ENCODE measurements around the gene EFCAB6.

Gene EFCAB6

DNA sequence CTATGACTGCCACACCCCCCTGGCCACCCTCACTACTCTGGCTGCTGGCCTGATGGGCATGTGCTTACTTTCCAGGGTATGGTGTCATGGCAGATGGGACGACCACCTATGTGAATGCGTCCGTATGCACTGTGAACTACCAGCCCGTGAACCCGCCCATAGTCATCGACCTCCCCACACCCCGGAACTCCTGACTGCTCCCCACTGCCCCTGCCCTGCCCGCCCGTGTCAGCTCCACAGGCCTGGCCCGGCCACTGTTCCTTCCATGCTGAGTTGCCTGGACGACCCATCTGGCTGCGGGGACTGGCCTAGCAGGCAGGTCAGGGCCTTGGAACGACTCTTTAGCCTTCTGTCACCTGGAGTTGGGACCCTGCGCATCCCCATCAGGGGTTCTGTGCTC lies 306.7 kb downstream of the EFCAB6 start:
- no peak for DNase-seq (ENCODE audit: low spot score)

DNA sequence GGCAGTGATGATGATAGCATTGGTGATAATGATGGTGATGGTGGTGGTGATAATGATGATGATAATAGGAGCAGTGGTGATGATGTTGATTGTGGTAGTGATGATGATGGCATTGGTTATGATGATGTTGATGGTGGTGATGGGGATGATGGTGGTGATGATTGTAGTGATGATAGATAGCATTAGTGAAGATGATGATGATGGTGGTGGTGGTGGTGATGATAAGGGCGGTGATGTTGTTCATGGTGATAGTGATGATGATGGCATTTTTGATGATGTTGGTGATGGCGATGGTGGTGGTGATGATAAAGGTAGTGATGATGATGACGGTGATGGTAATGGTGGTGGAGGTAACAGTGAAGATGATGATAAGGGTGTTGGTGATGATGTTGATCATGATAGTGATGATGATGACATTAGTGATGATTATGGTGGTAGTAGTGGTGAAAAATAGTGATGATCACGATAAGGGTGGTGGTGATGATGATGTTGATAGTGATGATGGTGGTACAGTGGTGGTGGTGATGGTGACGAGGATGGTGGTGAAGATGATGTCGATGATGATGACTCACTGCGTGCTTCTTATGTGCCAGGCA lies 307.3 kb downstream of the EFCAB6 start:
- DNase-seq (ENCODE audit: low spot score) = no peak

DNA sequence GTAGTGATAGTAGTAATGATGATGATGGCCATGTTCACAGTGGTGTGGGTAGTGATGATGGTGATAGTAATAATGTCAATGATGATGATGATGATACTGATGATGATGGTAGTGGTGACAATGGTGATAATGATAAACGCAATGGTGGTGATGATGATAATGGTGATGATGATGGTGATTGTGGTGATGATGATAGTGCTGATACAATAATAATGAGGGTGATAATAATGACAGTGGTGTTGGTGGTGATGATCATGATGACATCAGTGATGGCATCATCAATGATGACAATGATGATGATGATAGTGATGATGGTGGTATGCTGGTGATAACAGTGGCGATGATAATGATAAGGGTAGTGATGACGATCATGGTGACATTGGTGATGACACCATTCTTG lies 308.0 kb downstream of the EFCAB6 start:
- no peak for DNase-seq (ENCODE audit: low spot score)

DNA sequence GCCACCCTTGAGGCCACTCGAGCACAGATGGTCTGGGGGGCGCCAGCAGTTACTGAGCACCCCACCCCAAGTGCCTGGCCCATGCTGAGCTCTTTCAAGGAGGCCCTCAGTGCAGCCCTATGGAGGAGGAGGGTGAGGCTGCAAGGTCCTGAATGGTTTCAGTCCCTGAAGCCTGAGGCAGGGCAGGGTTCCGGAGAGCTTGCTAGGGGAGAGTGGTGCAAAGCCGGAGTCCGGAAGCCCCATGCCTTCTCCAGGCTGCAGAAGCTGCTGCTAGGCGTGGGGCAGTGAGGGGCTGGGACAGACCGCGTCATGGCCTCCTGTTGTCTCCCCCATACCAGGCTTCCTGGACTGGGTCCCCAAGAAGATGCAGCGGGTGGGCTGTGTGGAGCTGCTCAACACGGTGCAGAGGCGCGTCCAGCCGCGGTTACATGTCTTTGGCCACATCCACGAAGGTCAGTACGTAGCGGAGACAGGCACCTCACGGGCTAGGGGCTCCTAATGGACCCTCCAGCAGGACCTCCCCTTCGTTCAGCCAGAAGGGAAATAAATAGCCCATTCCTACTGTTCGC lies 309.7 kb downstream of the EFCAB6 start:
- DNase-seq (ENCODE audit: low spot score) = no peak

GRCh38 chr22:43501878-43502277 lies 310.2 kb downstream of the EFCAB6 start:
- no peak for DNase-seq (ENCODE audit: low spot score)

DNA sequence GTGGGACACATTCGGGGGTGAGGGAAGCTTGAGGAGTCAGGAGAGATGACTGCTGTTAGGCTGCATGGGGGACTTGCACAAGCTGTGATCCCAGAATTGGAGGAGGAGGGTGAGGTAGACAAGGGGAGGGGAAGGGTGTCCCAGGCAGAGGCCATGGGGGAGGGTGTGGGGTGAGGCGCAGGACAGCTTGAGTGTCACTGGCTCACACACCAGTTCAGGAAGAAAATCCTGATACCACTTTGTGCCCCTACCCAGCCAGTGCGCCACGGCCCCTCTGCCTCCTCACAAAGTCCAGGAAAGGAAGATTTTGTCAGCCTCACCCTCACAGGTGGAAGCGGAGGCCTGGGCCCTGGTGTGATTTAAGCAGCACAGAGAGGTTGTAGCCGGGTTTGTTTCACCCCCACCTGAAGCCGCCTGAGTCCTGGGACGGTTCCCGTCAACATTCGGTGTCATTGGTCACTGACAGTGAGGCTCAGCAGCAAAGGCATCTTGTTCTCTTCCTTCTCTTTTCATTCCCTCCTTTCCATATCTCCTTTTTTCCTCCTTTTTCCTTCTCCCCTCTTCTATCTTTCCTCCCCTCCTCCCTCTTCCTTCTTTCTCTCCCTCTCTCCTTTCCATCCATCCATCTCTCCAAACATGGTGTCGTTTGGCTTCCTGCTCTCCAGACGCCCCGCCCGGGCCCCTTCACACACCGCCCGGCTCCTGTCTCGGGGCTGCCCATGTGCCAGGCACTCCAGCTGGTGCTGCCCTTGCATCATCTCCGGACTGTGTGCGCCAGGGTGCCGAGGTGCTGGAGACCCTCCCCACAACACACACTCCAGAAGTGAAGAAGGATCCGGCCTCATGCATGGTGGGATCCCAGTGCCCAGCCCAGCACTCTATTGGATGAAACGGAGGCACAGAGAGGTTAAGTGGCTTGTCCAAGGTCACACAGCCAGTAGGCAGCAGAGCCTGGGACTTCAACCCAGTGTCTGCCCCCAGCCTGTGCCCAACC lies 311.0 kb downstream of the EFCAB6 start:
- no peak for DNase-seq (ENCODE audit: low spot score)

- no peak for DNase-seq (ENCODE audit: low spot score)
Measured at GRCh38 chr22:43498856-43499253, 313.2 kb downstream of the EFCAB6 start.

DNA sequence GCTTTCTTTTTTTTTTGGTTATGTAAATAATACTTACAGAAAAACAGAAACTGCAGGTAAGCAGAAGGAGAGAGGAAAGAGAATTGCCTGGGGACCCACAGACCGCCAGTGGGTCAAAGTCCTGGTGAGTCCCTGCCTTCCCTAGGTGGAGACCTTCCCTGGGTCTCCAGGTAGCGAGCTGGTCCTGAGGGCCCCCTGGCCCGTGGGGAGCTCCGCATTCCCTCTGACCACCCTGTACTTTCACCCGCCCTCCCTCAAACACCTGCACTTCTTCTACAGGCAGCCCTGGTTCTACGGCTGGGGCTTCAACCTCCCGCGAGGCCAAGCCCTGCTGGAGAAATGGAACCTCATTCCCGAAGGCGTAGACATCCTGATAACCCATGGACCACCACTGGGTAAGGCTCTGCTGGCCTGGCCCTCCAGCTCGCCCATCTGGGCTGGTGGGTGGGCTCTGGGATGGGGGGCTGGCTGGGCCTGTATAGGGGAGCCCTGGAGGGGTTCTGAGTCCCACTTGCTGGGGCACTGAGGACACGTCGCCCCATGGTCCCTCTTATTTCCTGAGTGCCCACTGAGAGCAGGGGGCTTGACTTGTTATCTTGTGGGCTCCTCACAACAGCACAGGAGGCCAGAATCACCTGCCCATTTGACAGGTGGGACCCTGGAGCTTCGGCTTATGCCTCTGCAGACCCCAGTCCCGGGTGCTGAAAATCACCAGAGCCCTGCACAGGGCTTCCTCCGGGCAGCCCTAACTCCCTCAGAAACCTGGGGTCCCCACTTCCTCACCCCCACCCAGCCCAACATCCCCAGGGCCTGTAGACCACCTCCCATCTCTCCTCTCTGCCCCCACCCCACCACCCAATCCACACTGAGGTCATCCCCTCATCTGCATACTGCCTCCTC lies 313.9 kb downstream of the EFCAB6 start:
- DNase-seq (ENCODE audit: low spot score) = no peak

- no peak for DNase-seq (ENCODE audit: low spot score)
Measured at GRCh38 chr22:43493297-43493696, 318.8 kb downstream of the EFCAB6 start.

GRCh38 chr22:43491737-43492136 lies 320.4 kb downstream of the EFCAB6 start:
- DNase-seq (ENCODE audit: low spot score) = no peak

DNA sequence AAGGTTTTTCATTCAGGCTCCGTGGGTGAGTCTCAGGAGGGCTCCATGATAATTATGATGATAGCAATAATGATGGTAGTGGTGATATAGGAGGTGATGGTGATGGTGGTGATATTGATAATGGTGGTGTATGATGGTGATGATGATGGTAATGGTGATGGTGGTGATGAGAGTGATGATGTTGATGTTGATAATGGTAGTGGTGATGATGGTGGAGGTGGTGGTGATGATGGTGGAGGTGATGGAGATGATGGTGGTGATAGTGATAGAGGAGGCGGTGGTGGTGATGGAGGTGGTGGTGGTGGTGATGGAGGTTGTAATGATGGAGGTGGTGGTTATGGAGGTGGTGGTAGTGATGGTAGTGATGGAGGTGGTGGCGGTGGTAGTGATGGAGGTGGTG lies 320.9 kb downstream of the EFCAB6 start:
- no peak for DNase-seq (ENCODE audit: low spot score)

DNA sequence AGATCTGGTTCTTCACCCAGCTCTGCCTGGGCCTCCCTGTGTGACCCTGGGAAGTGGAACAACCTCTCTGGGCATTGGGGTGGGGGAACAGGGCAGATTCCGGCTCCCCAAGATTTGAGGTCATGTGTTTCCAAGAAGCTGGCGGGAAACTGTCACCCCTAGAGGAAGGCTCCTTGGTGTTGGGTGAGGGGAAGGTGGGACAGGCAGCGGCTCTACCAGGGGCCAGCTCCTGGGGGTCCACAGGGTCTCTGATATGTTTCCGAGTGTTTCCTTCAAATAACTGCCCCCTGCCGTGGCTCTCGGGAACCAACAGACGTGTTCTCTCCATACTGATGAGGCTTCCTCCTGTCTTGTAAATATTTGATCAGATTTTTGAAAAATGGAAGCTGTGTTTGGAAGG lies 321.8 kb downstream of the EFCAB6 start:
- DNase-seq (ENCODE audit: low spot score) = no peak

DNA sequence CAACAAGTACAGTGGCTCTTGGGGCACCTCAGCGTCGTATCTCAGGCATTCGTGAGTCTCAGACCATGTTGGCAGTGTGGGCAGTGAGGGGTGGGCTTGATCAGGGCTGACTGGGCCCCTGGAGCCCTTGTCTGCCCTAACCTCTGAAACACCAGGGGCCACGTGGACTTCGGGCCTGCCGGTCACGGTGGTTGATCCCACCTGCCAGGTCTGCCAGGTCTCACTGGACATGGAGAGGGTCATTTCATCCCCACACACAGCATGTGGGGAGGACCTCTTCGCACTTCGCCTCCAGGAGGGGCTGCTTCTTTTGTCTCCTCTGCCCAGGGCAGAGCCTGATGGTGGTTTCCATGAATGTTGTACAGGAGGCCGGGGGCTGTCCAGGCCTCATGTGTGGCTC lies 323.2 kb downstream of the EFCAB6 start:
- DNase-seq (ENCODE audit: low spot score) = no peak

DNA sequence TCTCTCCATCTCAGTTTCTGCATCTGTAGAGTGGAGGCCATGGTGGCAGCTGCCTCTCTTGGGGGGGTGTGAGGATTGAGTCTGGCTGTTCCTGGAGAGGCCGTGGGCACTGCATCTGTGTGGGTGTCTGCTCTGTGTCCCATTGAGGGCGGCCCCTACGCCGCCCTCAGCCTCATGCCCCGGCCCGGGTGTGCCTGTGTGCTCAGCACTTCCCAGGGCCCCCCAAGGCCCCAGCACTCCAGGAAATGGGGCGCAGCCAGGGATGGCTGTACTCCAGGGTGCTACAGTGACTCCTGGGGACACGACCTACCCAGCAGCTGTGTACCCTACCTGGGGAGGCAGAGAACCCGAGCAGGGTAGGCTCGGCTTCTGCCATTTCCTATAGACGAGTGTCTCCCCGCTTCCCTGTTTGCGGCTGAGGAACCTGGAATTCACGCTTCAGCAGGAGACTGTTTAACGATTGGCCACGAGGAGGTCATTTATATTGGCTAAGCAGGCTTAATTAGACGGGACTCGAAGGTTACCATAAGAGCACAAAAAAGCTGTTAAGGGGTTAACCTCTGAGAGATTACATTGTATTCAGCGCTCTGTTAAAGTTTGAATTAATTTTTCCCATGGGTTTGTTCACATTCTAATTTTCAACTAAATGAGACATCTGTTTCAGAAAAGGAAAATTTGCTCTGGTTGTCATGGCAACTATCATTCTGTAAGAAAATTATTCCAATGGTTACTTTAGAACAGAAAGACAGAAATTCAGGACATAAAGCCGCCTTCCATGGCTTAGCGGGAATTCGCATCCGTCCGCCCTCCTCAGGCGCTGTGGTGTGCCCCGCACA lies 323.9 kb downstream of the EFCAB6 start:
- no peak for DNase-seq (ENCODE audit: low spot score)

DNA sequence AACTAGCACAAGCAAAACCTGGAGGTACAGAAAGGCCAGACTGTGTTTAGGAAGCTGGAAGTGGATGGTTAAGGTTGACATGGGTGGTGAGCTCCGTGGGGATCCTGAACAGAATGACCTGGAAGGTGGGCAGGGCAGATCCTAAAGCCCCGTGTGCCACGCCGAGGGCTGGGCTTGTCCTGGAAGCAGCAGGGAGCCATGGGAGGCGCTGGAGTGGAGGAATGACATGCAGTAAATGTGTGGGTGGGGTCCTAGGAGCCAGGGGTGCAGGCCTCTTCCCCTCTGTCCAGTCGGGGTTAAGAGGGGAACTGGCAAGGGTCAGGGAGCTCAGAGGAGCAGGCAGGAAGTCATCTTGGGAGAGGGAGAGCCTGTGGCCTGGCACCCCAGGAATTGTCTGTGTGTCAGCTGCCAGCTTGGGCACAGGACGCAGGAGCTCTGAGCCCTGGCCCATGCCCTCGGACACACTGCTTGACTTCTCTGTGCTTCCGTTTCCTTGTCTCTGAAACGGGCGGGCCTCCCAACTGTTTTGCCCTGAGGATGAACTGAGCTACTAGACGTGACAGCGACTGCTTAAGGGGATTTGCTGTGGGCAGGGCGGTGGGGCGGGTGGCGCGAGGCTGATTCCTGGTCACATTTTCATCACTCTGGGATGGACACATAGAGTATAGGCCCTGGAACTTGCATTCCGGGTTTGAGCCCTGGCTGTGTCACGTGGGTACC lies 324.6 kb downstream of the EFCAB6 start:
- no peak for DNase-seq (ENCODE audit: low spot score)

DNA sequence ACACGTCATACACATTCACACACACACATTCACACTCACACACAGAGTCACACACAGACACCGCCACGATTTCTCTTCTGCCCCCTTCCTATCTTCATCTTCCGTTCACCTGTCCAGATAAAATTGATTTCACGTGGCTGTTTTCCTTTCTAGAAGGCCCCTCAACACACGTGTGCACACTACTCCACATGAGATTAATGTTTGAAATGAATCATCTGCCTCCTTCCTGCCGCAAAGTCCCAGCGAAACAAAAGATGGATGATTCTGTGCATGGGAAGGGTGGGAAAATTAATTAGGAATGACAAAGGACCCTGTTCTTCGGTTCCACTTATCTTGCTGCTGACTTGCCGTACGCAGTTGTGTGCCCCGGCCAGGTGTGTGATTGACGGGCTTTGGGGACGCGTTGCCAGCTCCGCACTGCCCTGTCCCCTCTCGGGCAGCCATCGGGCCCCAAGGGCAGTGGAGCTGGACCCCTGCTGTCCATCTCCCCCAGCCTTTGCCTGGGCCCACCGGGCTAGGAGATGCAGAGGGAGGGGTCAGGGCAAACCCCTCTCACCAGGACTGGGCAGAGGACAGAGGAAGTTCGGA lies 326.5 kb downstream of the EFCAB6 start:
- DNase-seq (ENCODE audit: low spot score) = no peak

DNA sequence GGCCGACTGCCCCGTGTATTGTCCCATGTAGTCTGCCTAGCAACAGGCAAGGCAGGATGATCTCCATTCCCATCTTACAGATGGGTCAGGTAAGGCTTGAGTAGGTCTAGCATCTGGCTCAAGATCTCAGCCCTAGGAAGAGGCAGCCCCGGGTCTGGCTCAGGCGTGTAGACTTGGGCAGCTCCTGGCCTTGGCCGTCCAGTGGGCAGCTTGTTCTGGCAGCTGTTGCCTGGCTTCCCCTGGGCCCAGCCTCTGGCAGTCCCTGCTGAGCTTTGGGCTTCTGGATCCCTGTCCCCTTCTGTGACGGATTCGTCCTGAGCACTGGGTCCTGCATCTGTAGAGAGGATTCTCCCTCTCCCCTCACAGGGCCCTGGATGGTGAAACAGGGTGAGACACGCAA lies 327.9 kb downstream of the EFCAB6 start:
- DNase-seq (ENCODE audit: low spot score) = no peak

DNA sequence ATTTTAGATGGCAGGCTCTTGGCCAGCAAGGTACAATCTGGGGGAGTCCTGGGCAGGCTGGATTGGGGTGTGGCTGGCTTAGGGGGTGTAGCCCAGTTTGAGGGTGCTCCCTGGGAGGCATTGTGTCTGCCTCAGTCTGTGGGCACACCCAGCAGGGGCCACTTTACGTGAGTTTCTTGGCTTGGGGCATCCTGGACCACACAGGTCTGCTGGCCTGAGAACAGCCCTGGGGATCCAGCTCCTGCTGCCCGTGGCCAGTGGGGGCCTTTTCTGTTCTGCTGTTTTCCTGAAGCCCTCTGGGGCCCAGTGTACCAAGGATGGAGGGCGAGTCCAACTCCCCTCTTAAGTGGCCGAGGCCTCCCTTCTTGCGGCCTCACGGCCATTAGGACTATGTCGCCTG lies 328.4 kb downstream of the EFCAB6 start:
- no peak for DNase-seq (ENCODE audit: low spot score)

DNA sequence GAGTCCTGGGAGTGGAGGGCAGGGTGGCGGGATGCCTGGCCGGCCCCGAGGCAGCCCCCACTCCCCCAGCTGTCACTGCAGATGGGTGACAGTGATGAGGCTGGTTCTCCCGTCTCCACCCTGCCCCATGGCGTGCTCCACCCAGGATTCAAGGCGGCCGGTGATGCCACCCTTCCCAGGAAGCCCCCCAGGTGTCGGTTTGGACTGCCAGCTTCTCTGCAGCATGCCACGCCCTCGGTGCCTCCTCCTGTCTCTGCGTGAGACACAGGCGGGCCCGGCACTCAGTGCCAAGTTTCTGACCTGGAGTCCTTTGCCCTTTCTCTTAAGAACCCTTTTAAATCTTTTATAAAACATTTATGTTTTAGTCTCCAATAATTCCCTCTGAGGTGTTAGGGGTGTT lies 328.8 kb downstream of the EFCAB6 start:
- DNase-seq (ENCODE audit: low spot score) = no peak

GRCh38 chr22:43482318-43482625 lies 329.8 kb downstream of the EFCAB6 start:
- DNase-seq (ENCODE audit: low spot score) = no peak
